Measurements from ENCODE around the gene MS4A15. TPM values are rescaled to one million over a fixed set of nuclear protein-coding genes. Genes with fewer than 3 reads are reported as not detected.
A peak's percentile ranks its signal among the peaks of the same experiment; 100 is the strongest.
"Not testable (repeated sequence)": the region's sequence is repeated elsewhere in the genome, so short reads cannot be mapped to it uniquely, and the experiment has no call there.

MS4A15 gene, protein sequence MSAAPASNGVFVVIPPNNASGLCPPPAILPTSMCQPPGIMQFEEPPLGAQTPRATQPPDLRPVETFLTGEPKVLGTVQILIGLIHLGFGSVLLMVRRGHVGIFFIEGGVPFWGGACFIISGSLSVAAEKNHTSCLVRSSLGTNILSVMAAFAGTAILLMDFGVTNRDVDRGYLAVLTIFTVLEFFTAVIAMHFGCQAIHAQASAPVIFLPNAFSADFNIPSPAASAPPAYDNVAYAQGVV
- polyA plus RNA-seq (ENCODE audit: low read depth in 6 of 6): not detected

DNA sequence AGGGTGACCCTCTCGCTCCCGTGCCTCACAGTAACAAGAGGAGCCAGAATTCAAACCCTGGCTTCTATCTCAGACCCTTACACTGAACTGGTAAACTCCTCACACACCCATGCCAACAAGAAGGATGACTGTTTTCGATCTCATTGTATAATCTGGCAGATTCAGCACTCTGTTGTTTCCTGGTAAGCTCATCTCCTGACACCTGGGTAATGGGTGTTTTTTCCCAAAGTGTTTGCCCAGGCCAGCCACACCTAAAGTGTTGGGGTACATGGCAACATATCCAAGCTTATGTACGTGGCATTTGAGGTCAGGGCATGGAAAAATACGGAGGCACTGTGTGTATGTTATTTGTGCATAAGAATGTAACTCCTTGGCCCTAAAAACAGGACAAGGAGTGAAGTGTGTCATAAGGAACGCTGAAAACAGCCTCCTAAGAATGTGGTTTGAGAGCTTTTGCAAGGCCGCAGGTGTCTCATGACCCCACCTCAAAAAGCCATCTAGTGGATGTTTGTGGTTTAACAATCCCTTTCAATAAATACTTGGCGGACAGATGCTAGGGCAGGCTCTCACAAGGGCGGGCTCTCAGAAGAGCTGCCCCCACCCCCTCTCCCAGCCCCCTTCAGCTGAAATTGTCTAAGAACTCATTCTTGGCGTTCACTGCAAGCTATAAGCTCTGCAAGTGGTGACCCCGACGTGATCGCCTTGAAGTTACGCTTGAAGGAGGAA is at the start of gene MS4A15:
Gene MS4A15, plus strand, starts transcription at position 561 of the 726 bp plus-strand sequence. CDS start 6,867 bp downstream, outside the sequence.
- no peaks in the 10 kb centered on the region for H3K9me3 Mint-ChIP-seq
- ATAC-seq (ENCODE audit: low read depth in 2 of 2) (peak in 1 of 2 donors; percentile 27), DNase-seq (no peak)
- peaks cover 10 to 16% (median 14%) of the 10 kb centered on the region in 3 donors for H3K4me1 Mint-ChIP-seq
- no peaks in the 10 kb centered on the region for H3K36me3 Mint-ChIP-seq
- H3K27ac Mint-ChIP-seq: peak within 1 kb of the TSS in 1 of 6 donors; percentile 69
- H3K27me3 Mint-ChIP-seq: peaks cover 19 to 45% (median 22%) of the 10 kb centered on the region in 3 donors
- H3K4me3 Mint-ChIP-seq: no peak within 1 kb of the TSS

DNA sequence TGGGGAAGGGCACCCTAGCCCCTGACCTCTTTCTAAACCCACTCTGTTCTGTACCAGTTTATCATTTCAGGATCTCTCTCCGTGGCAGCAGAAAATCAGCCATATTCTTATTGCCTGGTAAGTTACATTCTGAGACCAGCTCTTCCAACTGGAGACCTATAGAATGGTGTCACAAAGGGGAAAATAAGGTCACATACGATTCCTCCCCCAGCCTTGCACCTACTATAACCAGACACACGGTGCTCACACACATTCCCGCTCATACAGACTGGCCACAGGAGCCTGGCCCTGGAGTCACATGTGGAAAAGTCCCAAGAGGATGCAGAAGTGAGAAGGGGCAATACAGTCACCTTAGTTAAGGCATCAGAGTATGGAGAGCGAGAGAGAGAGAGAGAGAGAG is 49.7 kb upstream of the MS4A15 start:
- H3K27ac Mint-ChIP-seq: no peak overlapping the region

GRCh38 chr11:60710482-60710881 is 46.2 kb upstream of the MS4A15 start:
- DNase-seq (no peak), ATAC-seq (ENCODE audit: low read depth in 2 of 2) (no peak)
- no peaks in the 10 kb centered on the region for H3K4me1 Mint-ChIP-seq
- no peaks in the 10 kb centered on the region for H3K36me3 Mint-ChIP-seq
- H3K27me3 Mint-ChIP-seq: peaks cover 23 to 30% (median 28%) of the 10 kb centered on the region in 3 donors
- H3K27ac Mint-ChIP-seq: no peak overlapping the region
- H3K4me3 Mint-ChIP-seq: no peak overlapping the region
- no peaks in the 10 kb centered on the region for H3K9me3 Mint-ChIP-seq

More for the DNA sequence above, 49.7 kb upstream of the MS4A15 start:
- ATAC-seq (ENCODE audit: low read depth in 2 of 2) (no peak), DNase-seq (no peak)
- peaks cover 8 to 15% (median 14%) of the 10 kb centered on the region in 3 donors for H3K27me3 Mint-ChIP-seq
- no peaks in the 10 kb centered on the region for H3K9me3 Mint-ChIP-seq
- no peak overlapping the region for H3K4me3 Mint-ChIP-seq
- no peaks in the 10 kb centered on the region for H3K4me1 Mint-ChIP-seq
- H3K36me3 Mint-ChIP-seq: no peaks in the 10 kb centered on the region

- Mint-ChIP-seq H3K4me3 (no peak overlapping the region), H3K4me1 (no peaks in the 10 kb centered on the region), H3K27ac (no peak overlapping the region), H3K36me3 (no peaks in the 10 kb centered on the region), H3K9me3 (no peaks in the 10 kb centered on the region), H3K27me3 (peaks cover 27 to 35% (median 27%) of the 10 kb centered on the region in 3 donors)
- DNase-seq: no peak
- ATAC-seq (ENCODE audit: low read depth in 2 of 2): no peak
These were observed 45.4 kb upstream of the MS4A15 start for GRCh38 chr11:60711276-60711675.

- not testable (repeated sequence) for H3K4me3 Mint-ChIP-seq; H3K27ac Mint-ChIP-seq; H3K4me1 Mint-ChIP-seq; ATAC-seq (ENCODE audit: low read depth in 2 of 2); DNase-seq
- Mint-ChIP-seq H3K9me3 (peaks cover 0 to 15% (median 6%) of the 10 kb centered on the region in 7 donors), H3K27me3 (peaks cover 33 to 46% (median 39%) of the 10 kb centered on the region in 3 donors), H3K36me3 (peaks cover 7 to 11% of the 10 kb centered on the region in 2 donors)
These were observed 43.2 kb upstream of the MS4A15 start for GRCh38 chr11:60713423-60713822.

GRCh38 chr11:60717956-60718355 is 38.7 kb upstream of the MS4A15 start:
- ATAC-seq (ENCODE audit: low read depth in 2 of 2) (no peak), DNase-seq (no peak)
- Mint-ChIP-seq H3K27me3 (peaks cover 39 to 70% (median 43%) of the 10 kb centered on the region in 3 donors), H3K4me1 (no peaks in the 10 kb centered on the region), H3K4me3 (no peak overlapping the region), H3K27ac (no peak overlapping the region), H3K36me3 (peaks cover 7 to 11% of the 10 kb centered on the region in 2 donors), H3K9me3 (peaks cover 0 to 21% (median 7%) of the 10 kb centered on the region in 7 donors)

DNA sequence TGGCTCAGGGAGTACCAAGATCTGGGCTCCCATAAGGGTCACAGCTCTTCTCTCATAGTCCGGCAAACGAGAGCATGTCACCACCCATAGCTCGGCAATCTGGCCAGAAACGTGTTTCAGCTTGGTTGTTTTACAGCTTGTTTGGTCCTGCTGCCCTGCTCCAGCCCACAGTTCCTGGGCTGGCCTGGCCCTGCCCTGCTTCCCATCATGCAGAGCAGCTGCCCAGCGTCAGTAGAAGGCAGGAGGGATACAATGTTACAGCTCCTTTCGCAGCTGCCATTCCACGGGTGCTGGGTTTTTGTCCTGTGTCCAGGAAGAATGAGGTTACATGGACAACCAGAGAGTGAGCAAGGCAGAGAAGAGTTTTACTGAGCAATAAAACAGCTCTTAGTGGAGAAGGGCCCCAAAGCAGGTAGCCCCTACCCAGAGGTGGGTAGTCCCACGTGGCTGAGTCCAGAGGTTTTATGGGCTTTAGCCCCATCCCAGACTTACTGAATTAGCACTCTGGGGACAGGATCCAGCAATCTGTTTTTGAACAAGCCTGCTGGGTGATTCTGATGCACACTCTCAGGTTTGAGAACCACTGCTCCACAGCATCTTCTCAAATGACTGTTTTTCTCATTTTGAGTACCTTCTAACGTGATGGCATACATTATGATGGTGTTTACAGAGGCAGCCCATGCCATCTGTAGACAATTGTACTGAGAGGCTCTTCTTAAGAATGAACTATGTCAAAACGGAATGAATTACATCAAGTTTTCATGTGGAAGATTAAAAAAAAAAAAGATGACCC is 37.9 kb upstream of the MS4A15 start:
- H3K4me3 Mint-ChIP-seq: no peak overlapping the region
- peaks cover 7 to 11% of the 10 kb centered on the region in 2 donors for H3K36me3 Mint-ChIP-seq
- ATAC-seq (ENCODE audit: low read depth in 2 of 2) (no peak), DNase-seq (no peak)
- no peak overlapping the region for H3K27ac Mint-ChIP-seq
- H3K9me3 Mint-ChIP-seq: peaks cover 0 to 21% (median 7%) of the 10 kb centered on the region in 7 donors
- H3K4me1 Mint-ChIP-seq: no peaks in the 10 kb centered on the region
- peaks cover 34 to 66% (median 43%) of the 10 kb centered on the region in 3 donors for H3K27me3 Mint-ChIP-seq

GRCh38 chr11:60719391-60719790 is 37.3 kb upstream of the MS4A15 start:
- no peak overlapping the region for H3K27ac Mint-ChIP-seq
- peaks cover 7 to 11% of the 10 kb centered on the region in 2 donors for H3K36me3 Mint-ChIP-seq
- DNase-seq (no peak), ATAC-seq (ENCODE audit: low read depth in 2 of 2) (no peak)
- H3K4me1 Mint-ChIP-seq: no peaks in the 10 kb centered on the region
- H3K27me3 Mint-ChIP-seq: peaks cover 37 to 64% (median 48%) of the 10 kb centered on the region in 3 donors
- H3K9me3 Mint-ChIP-seq: peaks cover 0 to 21% (median 7%) of the 10 kb centered on the region in 7 donors
- no peak overlapping the region for H3K4me3 Mint-ChIP-seq

DNA sequence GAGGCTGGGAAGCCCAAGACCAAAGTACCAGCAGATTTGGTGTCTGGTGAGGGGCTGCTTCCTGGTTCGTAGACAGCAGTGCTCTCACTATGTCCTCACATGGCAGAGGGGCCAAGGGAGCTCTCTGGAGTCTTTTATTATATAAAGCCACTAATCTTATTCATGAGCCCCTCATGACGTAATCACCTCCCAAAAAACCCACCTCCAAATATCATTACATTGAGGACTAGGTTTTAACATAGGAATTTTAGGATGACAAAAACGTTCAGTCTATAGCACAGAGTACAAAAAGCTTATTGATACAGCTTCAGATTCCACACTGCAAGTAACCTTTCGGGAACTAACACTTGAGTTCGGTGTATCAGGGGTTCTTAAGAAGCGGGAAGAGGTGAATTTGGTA is 36.2 kb upstream of the MS4A15 start:
- no peak overlapping the region for H3K27ac Mint-ChIP-seq
- ATAC-seq (ENCODE audit: low read depth in 2 of 2) (no peak), DNase-seq (no peak)
- peaks cover 0 to 21% (median 7%) of the 10 kb centered on the region in 7 donors for H3K9me3 Mint-ChIP-seq
- no peaks in the 10 kb centered on the region for H3K4me1 Mint-ChIP-seq
- H3K27me3 Mint-ChIP-seq: peaks cover 34 to 54% (median 39%) of the 10 kb centered on the region in 3 donors
- no peak overlapping the region for H3K4me3 Mint-ChIP-seq
- peaks cover 7 to 11% of the 10 kb centered on the region in 2 donors for H3K36me3 Mint-ChIP-seq

- ATAC-seq (ENCODE audit: low read depth in 2 of 2) (no peak), DNase-seq (no peak)
- no peak within 1 kb of the TSS for H3K4me3 Mint-ChIP-seq
- H3K4me1 Mint-ChIP-seq: no peaks in the 10 kb centered on the region
- no peaks in the 10 kb centered on the region for H3K36me3 Mint-ChIP-seq
- H3K9me3 Mint-ChIP-seq: peaks cover 0 to 9% (median 0%) of the 10 kb centered on the region in 7 donors
- peaks cover 35 to 36% (median 36%) of the 10 kb centered on the region in 3 donors for H3K27me3 Mint-ChIP-seq
- H3K27ac Mint-ChIP-seq: no peak within 1 kb of the TSS
These were observed 32.2 kb upstream of the MS4A15 start, which contains the start of gene MS4A18 for GRCh38 chr11:60724420-60724819. Gene MS4A18 (plus strand): TSS chr11:60724720.

DNA sequence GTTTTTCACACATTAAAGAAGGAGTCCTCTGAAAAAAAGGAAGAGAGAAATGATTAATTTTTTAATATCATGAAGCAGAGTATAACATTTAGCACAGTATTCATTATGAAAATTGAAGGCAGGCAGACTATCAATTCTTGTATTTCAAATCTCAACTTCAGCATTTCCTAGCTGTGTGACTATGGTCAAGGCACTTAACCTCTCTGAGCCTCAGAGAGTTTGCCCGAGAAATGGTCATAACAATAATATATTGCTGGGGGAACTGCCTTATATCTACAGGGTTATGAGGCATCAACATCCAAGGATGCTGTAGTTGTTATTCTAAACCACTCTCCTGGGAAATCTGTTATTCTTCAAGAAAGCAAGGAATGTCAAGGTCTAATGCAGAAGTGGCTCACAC is 31.1 kb upstream of the MS4A15 start:
- no peak for DNase-seq
- Mint-ChIP-seq H3K4me3 (no peak overlapping the region), H3K27me3 (peaks cover 35 to 40% (median 40%) of the 10 kb centered on the region in 3 donors), H3K4me1 (no peaks in the 10 kb centered on the region), H3K36me3 (no peaks in the 10 kb centered on the region), H3K9me3 (peaks cover 0 to 9% (median 0%) of the 10 kb centered on the region in 7 donors), H3K27ac (no peak overlapping the region)
- no peak for ATAC-seq (ENCODE audit: low read depth in 2 of 2)

DNA sequence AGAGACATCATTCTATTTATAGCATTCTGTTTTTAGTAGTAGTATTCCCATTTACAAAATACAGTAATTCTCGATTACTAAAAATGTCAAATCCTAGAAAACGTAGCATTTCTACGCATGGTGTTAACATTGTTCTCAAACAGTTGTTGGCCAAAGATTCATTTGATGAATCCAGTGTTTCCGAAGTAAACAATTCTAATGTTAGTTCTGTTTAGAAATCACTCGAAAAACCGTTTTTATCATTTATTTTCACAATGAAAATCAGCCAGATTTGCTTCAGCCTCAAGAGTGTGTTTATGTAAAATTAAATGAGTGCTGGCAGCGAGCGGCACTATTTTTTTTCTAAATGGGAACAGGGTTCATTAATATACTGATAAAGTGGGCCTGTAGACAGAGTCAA is 25.1 kb upstream of the MS4A15 start:
- H3K9me3 Mint-ChIP-seq: peaks cover 0 to 9% (median 0%) of the 10 kb centered on the region in 7 donors
- no peak overlapping the region for H3K27ac Mint-ChIP-seq
- H3K36me3 Mint-ChIP-seq: no peaks in the 10 kb centered on the region
- H3K4me1 Mint-ChIP-seq: no peaks in the 10 kb centered on the region
- no peak overlapping the region for H3K4me3 Mint-ChIP-seq
- DNase-seq: no peak
- H3K27me3 Mint-ChIP-seq: peaks cover 28 to 43% (median 35%) of the 10 kb centered on the region in 3 donors
- ATAC-seq (ENCODE audit: low read depth in 2 of 2): no peak

DNA sequence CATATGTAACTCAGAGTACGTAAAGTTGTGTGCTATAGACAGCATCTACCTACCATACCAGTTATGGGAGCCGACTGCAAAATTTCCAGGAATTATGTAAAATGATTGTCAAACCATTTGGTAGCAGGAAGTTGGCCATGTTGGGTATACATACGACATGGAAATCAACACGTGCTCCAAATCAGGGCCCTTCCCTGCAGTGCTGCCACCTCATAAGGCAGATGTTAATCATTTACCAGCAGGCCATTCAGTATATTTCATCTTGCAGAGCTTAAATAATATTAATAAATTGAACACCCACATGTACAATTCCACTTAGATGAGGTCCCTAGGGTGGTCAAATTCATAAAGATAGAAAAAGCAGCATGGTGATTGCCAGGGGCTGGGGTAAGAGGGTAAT is 22.4 kb upstream of the MS4A15 start:
- Mint-ChIP-seq H3K36me3 (no peaks in the 10 kb centered on the region), H3K4me1 (no peaks in the 10 kb centered on the region), H3K4me3 (no peak overlapping the region), H3K27ac (no peak overlapping the region), H3K27me3 (peaks cover 26 to 48% (median 39%) of the 10 kb centered on the region in 3 donors), H3K9me3 (no peaks in the 10 kb centered on the region)
- no peak for ATAC-seq (ENCODE audit: low read depth in 2 of 2)
- no peak for DNase-seq

Data from naive B cell (primary cell).